ENCODE results near the gene WBP11. TPM values are rescaled to one million over a fixed set of nuclear protein-coding genes. Genes with fewer than 3 reads are reported as not detected.

The WBP11 gene
- total and polyA plus RNA-seq, 8 donors, result 1.4 to 65.9 (median 16.1) TPM

- Histone ChIP-seq H3K27me3 (no peaks in the 10 kb centered on the region), H3K9me3 (no peaks in the 10 kb centered on the region), H3K4me3 (no peak overlapping the region), H3K27ac (no peak overlapping the region), H3K4me1 (peaks cover 6 to 26% (median 13%) of the 10 kb centered on the region in 4 donors), H3K36me3 (peaks cover 0 to 28% (median 21%) of the 10 kb centered on the region in 4 donors)
- WGBS, 5 donors, result 42 to 56% (median 47%) methylated on average over 2 of the region's 2 CpGs
- intact Hi-C loops (cut with DNase I; ENCODE audit: low total_unique reads), result no loop called here
- no peak for DNase-seq
- TF ChIP-seq CTCF (IDR thresholded peaks at IDR 0.05) (no peak), EP300 (IDR thresholded peaks at IDR 0.05) (no peak), POLR2A (IDR thresholded peaks at IDR 0.05) (no peak), POLR2AphosphoS5 (IDR thresholded peaks at IDR 0.05) (no peak)
Observed at GRCh38 chr12:14781563-14781962, 21.7 kb downstream of the WBP11 start.

- intact Hi-C loops (cut with DNase I; ENCODE audit: low total_unique reads), result no loop called here
- Histone ChIP-seq H3K27ac (no peak overlapping the region), H3K27me3 (no peaks in the 10 kb centered on the region), H3K4me3 (no peak overlapping the region), H3K4me1 (peaks cover 11 to 33% (median 20%) of the 10 kb centered on the region in 4 donors), H3K9me3 (no peaks in the 10 kb centered on the region), H3K36me3 (peaks cover 0 to 21% (median 15%) of the 10 kb centered on the region in 4 donors)
- WGBS, 5 donors, result 67 to 87% (median 77%) methylated on average over 3 of the region's 3 CpGs
- peak in 1 of 2 donors; percentile 50 for DNase-seq
- TF ChIP-seq EP300 (IDR thresholded peaks at IDR 0.05) (no peak), POLR2A (IDR thresholded peaks at IDR 0.05) (no peak), POLR2AphosphoS5 (IDR thresholded peaks at IDR 0.05) (no peak), CTCF (IDR thresholded peaks at IDR 0.05) (no peak)
Observed at GRCh38 chr12:14780859-14781258, 22.4 kb downstream of the WBP11 start.

- TF ChIP-seq POLR2AphosphoS5 (IDR thresholded peaks at IDR 0.05), result no peak
- no peak for TF ChIP-seq POLR2A (IDR thresholded peaks at IDR 0.05)
- no peak for TF ChIP-seq EP300 (IDR thresholded peaks at IDR 0.05)
- no peak for TF ChIP-seq CTCF (IDR thresholded peaks at IDR 0.05)
- WGBS, 5 donors, result 83 to 91% (median 89%) methylated on average over 2 of the region's 2 CpGs
Observed at GRCh38 chr12:14779834-14780233, 23.4 kb downstream of the WBP11 start.

DNA sequence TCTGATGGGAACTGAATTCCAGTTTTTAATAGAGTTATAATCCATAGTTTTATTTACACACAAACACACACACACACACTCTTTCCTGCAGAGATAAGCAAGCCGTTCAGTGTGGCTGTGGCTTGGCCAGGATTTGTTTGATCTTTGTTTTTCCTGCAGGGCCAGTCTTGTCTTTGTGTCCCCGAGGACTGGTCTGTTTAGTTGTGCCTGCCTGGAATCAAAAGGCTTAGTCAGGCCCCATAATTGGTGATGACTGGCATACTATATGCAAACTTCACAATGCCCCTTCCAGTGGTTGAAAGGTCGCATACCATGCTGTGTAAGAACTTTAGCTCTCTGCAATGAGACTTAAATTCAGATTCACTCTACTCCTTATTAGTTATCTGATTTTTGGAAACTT, 26.0 kb downstream of the WBP11 start:
- Histone ChIP-seq H3K4me3 (no peak overlapping the region), H3K36me3 (no peaks in the 10 kb centered on the region), H3K27me3 (no peaks in the 10 kb centered on the region), H3K27ac (peak overlapping the region; percentile 6 to 99 (median 96)), H3K9me3 (no peaks in the 10 kb centered on the region), H3K4me1 (peaks cover 16 to 46% (median 27%) of the 10 kb centered on the region in 4 donors)
- DNase-seq, result peak; percentile 72 to 84
- WGBS, 5 donors, result 20 to 50% (median 26%) methylated on average over 3 of the region's 3 CpGs
- intact Hi-C loops (cut with DNase I; ENCODE audit: low total_unique reads), result no loop called here
- no peak for TF ChIP-seq POLR2A (IDR thresholded peaks at IDR 0.05)
- peak in 2 of 3 donors; percentile 53 to 74 for TF ChIP-seq POLR2AphosphoS5 (IDR thresholded peaks at IDR 0.05)
- TF ChIP-seq EP300 (IDR thresholded peaks at IDR 0.05), result no peak

More at GRCh38 chr12:14779834-14780233, 23.4 kb downstream of the WBP11 start:
- intact Hi-C loops (cut with DNase I; ENCODE audit: low total_unique reads), result no loop called here
- Histone ChIP-seq H3K4me3 (no peak overlapping the region), H3K9me3 (no peaks in the 10 kb centered on the region), H3K27me3 (no peaks in the 10 kb centered on the region), H3K27ac (no peak overlapping the region), H3K36me3 (peaks cover 0 to 11% (median 5%) of the 10 kb centered on the region in 4 donors), H3K4me1 (peaks cover 16 to 38% (median 24%) of the 10 kb centered on the region in 4 donors)
- DNase-seq, result no peak
